GM03348 (cell line): Measurements from ENCODE around the gene ABHD6.
"Not testable (repeated sequence)": the region's sequence is repeated elsewhere in the genome, so short reads cannot be mapped to it uniquely, and the experiment has no call there.

ENCODE experiments used
- DNase-seq: peaks from one replicate; pipeline ENCODE4 v3.0.0; 2012; ENCODE audit warnings: low spot score

Gene ABHD6, protein sequence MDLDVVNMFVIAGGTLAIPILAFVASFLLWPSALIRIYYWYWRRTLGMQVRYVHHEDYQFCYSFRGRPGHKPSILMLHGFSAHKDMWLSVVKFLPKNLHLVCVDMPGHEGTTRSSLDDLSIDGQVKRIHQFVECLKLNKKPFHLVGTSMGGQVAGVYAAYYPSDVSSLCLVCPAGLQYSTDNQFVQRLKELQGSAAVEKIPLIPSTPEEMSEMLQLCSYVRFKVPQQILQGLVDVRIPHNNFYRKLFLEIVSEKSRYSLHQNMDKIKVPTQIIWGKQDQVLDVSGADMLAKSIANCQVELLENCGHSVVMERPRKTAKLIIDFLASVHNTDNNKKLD

DNA sequence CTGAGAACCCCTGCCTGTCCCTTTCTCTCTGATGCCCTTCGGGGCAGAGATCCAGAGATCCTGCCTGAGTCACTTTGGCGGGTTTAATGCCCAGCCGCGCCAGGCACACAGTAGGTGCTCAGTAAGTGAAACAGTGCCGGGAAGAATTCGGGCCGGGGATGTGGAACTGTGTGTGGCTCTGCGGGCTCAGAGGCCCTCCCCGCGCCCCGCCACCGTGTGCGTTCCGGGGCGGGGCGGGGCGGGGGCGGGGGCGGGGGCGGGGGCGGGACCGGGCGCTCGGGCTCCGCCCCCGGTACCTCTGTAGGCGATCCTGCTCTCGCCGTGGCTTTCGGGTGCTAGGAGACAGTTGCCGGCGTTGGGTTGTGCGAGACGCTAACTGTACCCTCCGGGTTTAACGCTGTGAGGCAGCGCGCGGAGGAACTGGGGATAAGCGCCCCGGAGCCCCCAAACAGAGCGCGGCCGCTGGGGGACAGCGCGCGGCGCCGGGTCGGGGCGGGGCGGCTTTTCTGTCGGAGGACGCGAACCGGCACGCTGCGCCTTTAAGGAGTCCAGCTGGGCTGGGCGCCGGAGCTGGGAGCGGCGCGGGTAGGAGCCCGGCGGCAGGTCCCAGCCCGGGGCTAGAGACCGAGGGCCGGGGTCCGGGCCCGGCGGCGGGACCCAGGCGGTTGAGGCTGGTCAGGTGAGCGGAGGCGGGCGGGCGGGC is at the start of gene ABHD6:
Gene ABHD6 (plus strand): TSS at position 555 of the 703 bp plus-strand sequence. CDS start 18,795 bp downstream, outside the sequence.
- DNase-seq = peak; percentile 96

DNA sequence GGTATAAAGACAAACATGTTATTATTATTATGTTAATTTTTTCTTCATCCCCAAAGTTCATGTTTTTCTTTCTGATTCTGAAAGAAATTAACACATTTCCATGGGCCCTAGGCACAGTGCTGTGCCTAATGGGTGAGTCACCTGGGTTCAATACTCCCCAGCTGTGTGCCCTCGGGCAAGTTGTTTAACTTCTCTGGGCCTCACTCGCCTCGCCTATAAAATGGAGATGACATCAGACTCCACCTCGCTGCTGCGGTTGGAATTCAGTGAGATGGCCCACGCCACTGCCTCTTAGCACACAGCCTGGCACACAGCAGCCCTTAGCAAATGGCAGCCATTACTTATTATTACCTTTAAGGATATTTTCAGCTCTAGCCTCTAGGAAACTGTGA is 49.4 kb upstream of the ABHD6 start:
- DNase-seq = no peak

DNA sequence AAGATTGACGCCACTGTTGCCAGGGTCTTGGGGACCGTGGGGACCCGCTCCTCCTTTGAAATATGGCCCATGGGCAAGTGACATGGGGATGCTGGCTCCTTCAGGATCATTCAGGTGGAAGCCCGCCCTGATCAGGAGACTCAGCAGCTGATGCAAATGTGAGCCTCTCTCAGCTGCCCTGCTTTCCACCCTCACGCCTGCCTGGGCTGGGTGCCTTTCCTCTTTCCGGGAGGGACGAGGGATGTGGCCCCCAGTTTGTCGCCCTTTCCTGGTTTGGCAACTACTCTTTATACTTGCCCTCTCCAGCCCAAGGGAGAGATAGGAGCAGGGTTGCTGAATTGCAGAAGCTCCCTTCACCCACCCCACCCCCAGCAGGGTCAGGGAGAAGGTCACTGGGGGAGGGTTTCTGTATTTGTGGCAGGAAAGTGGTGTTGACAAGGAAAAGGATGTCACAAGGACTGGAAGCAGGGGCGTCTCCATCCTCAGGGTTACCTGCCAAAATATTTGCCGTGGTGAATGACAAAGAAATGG is 48.6 kb upstream of the ABHD6 start:
- no peak for DNase-seq

DNA sequence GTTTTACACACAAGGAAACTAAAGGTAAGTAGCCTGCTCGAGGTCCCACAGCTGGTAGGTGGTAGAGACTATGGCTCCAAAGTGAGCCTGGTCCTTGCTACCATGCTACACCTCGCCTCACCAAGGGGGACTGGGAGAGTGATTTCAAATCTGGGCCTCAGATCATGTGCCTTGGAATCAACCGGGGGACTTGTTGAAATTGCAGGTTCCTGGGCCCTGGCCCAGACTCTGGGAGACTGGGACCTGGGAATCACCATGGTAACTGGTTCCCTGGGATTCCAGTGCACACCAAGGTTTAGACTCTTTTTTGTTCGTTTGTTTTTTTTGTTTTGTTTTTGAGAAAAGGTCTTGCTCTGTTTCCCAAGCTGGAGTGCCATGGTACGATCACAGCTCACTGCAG is 47.9 kb upstream of the ABHD6 start:
- no peak for DNase-seq

DNA sequence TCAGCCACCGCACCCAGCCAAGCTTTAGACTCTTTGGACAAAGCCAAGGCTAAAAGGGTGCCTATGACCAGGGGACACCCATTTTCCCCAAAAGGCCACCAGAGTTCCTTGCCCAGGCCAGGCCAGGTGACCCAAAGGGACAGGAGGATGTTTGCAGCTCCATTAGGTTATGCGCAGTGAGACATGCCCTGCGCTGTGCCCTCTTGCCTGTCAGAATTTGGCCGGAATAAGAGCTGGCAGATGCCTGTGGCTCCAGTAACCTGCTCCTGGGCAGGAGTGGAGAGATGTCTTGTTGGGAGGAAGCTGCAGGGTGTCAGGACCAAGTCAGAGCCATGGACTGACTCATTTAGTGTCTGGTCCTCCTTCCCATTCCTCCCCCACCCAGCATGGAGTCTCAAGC is 47.3 kb upstream of the ABHD6 start:
- DNase-seq = no peak

DNA sequence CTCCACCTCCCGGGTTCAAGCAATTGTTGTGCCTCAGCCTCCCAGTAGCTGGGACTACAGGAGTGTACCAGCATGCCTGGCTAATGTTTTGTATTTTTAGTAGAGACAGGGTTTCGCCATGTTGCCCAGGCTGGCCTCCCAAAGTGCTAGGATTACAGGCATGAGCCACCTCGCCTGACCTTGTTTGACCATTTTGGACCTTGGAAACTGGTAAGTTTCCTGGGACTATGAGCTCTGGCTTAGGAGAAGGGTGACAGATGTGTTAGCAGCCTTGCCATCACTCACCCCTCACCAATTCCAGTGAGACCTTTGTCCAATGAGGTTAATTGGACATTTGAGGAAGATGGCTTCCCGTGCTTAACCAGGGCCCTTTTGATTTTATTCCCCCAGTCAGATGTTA is 46.7 kb upstream of the ABHD6 start:
- no peak for DNase-seq

DNA sequence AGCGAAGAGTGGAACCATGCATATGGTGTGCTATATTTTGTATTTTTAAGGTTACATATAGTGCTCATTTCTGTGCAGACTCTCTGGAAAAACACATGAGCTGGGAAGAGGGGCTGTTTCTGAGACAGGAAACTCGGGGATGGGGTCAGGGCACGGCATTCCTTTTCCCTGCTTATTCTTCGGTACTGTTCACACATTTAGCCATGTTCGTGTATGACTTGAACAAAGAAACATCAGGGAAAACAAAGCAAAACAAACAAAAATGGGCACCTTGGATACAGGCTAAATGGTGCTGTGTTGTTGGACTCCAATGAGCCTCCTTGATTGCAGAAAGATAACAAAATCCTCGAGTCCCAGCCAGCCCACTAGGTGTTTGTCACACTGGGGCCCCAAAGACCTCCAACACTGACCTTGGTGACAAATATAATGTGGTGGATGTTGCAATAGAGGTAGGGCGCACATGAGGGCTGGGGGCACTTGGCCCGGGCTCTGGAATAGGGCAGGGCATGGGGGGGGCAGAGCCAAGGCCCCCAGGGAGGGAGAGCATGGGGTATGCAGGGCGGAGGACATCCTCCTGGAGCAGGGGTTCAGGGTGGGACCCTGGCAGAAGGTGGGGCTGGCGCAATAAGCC is 46.1 kb upstream of the ABHD6 start:
- DNase-seq = no peak

DNA sequence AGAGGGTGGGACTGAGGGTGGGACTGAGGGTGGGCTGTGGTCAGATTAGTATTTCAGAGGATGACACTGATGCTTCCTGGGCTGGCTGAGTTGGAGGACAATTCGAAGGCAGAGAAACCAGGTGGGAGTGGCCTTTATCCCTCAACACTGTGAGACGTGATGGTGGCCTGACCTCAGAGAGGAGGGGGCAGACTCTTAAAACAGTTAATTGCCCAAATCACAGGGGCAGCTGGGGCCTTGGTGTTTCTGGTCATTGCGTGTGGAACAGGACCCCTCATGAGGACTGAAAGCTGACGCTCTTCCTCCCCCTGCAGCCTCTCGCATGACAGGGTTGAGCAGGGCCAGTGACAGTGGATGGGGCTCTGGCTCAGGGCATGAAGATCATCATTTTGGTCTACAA is 45.5 kb upstream of the ABHD6 start:
- DNase-seq = no peak

DNA sequence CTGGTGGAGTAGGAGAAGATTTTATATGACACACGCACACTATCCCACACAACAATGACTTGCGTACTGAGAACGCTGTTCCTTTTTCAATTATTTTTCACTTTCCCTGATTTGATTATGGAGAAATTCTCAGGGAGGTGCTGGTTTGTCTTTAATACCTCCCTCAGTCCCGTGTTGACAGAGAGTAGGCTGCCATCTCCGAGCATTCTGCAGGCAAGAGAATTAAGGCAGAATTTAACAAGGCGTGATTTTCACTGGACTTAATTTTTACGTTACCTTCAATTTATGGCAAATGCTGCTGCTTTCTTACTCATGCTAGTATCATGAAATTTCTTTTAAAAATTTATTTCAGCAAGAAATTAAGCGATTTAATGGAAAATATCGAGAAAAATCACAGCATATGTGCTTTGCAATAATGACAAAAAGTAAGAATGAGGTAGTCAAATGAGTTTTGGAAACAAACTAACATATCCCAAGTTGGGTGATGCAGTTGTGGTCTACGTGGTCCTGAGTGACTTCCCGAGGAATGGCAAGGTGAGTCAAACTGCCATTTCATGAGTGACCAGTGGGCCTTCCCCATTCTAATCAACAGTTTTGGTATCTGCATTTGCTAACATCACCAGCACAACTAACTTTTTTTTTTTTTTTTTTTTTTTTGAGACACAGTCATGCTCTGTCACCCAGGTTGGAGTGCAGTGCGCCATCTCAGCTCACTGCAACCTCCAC is 43.7 kb upstream of the ABHD6 start:
- DNase-seq = no peak

DNA sequence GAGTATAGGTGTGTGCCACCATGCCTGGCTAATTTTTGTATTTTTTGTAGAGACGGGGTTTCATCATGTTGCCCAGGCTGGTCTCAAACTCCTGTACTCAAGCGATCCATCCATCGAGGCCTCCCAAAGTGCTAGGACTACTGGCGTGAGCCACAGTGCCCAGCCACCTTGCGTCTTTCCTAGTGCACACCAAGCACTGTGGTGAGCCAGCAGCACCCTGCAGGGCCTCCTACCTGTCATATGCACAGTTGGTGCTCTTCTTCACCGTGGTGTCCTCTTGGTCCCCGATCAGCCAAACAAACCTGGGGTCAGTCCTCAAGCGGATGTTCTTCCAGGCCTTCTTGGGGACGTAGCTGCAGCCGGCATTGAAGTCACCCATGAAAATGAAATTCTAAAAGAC is 40.0 kb upstream of the ABHD6 start:
- DNase-seq = no peak

DNA sequence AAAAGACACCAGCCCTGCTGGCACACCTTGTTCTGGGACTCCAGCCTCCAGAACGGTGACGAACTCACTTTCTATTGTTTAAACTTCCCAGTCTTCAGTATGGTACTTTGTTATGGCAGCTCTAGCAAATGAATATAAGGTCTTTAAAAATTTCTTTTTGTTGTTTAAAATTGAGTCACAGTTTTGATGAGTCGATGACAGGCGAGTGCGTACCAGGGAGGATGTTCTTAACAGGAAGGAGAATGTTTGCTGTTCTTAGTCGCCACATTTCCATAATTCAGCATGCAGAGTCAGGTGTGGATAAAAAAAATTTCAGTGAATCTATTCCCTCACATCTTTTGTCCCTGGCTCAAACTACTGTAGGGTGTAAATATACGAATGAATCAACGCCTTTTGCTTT is 39.2 kb upstream of the ABHD6 start:
- no peak for DNase-seq

DNA sequence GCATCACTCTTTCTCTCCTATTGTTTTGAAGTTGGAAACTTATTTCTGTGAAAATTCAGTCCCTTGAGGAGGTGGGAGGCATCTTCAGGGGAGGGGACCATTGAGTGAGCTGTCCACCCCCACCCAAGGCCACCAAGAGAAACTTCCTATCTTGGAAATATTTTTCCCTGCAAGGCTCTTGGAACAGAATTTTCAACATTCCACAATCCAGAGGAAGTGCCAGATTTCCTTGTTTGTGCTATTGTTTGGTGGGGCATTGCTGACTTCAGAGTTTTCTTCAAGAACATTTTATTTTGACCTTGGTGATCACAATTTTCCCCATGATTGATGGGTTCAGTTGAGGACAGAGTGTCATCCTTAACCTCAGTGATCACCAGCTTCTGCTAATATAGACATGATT is 38.8 kb upstream of the ABHD6 start:
- no peak for DNase-seq

DNA sequence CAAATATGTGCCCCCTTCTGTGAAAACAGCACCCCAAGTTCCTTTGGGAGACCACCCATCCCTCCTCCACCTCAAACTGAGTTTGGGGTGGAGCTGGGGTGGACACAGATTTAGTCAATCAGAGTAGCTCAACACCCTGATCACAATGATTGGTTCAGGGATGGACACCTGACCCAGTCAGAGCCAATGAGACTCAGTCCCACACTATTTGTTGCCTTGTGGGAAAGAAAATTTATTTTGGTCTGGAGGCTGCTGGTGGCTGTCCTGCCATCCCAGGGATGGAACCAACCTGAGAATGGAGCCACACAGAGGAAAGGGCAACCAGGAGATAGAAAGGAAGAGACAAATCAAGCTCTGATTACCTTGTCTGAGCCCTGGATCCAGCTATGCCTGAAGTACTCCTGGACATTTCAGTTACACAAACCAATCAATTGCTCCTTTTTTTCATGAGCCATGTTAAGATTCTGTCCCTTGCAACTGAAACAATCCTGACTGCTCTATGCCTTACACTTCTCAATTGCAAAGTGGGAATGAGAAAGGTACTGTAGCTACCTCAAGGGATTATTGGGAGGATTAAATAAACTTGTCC is 37.4 kb upstream of the ABHD6 start:
- no peak for DNase-seq

DNA sequence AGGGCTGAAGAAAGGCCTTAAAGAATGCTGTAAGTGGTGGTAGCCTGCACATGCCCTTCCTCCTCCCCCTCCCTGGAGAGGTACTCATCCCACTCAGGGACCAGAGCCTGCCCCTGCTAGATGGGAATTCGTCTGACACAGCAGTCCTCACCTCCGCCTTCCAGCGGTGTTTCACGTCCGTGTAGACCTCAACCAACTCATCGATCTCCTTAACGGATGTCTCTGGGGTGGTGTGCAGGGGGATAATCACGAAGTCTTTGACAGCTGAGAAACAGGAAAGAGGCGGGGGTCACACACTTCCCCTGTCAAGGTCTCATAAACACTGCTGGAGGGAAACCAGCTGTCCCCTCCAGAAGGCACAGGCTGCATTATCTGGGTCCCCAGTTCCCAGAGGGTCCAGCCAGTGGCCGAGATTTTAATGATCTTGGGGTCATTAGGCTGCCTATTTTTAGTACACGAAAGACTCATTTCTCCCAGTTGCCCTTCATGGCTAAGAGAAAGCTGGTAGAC is 36.7 kb upstream of the ABHD6 start:
- DNase-seq = no peak

DNA sequence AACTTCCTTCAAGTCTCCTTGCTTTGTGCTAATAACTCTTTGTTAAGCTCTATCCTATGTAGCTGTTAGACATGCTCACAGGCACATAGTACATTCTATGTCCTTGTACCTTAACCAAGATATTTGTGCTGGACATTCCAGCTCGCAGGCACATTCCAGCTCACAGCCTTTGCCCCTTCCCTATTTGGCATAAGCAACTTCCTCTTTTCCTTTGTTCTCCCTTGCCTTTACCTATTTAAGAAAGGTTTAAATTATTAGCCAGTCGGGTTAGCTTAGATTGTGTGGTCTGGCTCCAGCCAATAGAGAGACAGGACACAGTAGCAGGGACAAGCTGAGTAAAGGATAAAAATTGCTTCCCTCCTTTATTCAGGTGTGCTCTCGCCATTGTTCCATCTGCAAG is 36.1 kb upstream of the ABHD6 start:
- DNase-seq = not testable (repeated sequence)

DNA sequence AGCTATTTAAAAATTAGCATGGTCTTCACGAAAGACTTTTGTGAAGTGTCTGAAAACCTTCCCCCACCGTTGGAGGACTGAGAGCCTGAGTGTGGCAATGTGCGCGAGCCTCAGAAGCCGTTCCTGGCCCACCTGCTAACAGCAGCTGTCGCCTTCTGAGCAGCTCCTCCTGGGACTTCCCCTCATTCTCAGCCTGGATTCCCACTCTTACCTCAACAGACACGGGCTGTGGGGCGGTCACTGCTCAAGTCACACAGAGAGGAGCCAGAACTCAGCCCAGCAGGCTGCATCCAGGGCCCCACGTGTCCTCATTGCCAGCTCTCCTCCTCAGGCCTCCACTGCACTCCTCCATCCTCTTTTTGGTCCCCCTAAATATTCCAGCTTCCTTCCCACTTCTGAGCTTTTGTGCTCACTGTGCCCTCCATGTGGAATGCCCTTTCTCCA is 34.7 kb upstream of the ABHD6 start:
- no peak for DNase-seq

DNA sequence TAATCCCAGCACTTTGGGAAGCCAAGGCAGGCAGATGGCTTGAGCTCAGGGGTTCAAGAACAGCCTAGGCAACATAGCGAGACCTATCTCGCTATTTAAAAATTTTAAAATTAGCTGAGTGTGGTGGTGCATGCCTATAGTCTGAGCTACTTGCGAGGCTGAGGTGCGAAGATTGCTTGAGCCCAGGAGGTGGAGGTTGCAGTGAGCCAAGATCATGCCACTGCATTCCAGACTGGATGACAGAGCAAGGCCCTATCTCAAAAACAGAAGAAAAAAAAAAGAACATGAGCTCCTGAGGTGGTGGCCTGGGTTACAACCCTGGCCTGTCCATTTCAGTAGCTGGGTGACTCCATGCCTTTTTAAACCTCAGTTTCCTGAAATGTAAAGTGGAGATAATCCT is 34.1 kb upstream of the ABHD6 start:
- DNase-seq = no peak

DNA sequence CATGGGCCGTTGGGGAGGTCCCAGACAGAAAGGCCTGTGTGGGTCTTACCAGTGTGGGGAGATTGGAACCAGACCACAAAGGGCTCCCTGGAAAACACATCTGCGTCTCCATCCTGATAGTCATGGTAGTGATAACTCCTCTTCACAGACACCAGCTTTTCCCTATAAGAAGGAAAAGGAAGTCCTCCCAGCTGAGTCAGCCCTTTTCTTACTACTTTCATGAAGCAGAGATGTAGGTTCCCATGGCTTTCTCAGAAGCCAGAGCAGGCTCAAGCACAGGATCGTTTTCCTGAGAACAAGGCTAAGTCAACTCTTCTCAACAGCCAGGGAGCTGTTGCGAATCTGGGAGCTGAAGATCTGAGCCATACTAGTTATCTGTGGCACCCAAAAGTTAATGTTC is 32.9 kb upstream of the ABHD6 start:
- no peak for DNase-seq

DNA sequence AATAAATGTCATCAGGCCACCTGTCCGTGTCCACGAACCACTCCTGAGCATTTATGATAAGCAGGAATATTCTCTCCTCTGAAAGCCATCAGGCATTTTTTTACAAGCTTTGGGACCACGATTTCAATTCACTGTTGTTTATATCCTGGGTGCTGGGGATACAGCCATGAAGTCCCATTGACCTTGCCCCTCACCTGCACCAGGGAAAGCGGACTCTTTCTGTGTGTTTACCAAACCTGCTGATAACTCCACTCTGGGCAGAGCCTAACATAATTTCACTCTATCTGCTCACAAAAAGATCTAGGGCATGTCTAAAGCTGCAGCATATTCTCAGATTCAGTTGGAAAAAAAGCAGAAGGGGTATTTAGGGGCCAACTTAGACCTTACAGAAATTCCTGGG is 31.6 kb upstream of the ABHD6 start:
- no peak for DNase-seq

DNA sequence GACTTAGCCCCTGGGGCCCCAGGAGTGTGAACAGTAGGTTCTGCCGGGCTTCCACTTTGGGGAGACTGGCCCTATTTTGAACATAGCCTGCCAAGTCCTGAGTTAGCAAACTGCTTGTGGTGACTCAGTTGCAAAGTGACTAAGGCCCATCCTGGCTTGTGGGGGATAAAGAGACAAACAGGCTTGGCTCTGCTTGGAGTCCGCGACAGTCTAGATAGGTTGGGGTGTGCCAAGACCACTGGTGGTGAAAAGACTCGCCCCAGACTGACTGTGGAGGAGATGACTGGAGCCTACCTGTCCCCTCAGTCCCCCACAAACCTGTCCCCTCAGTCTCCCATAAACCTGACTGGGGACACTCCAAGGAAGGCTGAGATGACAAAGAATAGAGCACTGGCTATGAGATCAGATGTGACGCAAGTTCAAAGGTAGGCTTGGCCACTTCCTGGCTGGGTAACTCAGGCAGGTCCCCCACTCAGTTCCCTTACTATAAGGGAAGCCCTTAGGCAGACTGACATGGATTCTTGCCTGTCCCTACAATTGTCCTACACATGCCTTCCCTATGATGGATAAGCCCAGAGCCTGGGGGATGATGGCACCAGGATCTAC is 31.1 kb upstream of the ABHD6 start:
- peak; percentile 67 for DNase-seq

DNA sequence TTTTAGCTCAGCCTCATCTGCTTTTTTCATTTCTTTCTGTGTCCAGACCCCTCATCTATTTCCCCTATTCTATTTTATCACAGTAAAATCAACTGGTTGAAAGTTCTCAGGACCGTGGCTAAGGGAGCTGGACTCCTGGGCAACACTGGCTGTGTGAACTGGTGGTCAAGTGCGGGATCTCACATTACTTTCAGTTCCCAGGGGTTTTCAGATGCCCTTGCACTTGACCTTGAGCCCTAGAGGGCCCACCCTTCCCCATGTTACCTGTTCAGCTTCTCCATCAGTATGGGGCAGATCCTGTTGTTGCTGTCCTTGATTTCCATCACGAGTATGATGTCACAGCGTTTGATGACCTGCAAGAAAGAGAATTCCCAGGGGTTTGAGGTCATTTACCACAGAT is 29.6 kb upstream of the ABHD6 start:
- DNase-seq = no peak
